ENCODE data around the gene CCR5.

The CCR5 gene

GRCh38 chr3:46409739-46410489 is 39.2 kb downstream of the CCR5 start:
- DNase-seq = no peak

GRCh38 chr3:46410669-46411068 is 39.9 kb downstream of the CCR5 start:
- no peak for DNase-seq

GRCh38 chr3:46411271-46411670 is 40.5 kb downstream of the CCR5 start:
- DNase-seq = no peak

GRCh38 chr3:46412786-46413298 is 42.1 kb downstream of the CCR5 start:
- no peak for DNase-seq

- DNase-seq = no peak
These were observed 43.2 kb downstream of the CCR5 start for GRCh38 chr3:46413951-46414350.

GRCh38 chr3:46414739-46415138 is 44.0 kb downstream of the CCR5 start:
- DNase-seq = no peak

- no peak for DNase-seq
These were observed 45.5 kb downstream of the CCR5 start for GRCh38 chr3:46416125-46416810.

- no peak for DNase-seq
These were observed 46.2 kb downstream of the CCR5 start for GRCh38 chr3:46416811-46417510.

GRCh38 chr3:46417841-46418611 is 47.3 kb downstream of the CCR5 start:
- DNase-seq = no peak

GRCh38 chr3:46419816-46420215 is 49.1 kb downstream of the CCR5 start:
- DNase-seq = no peak

- DNase-seq = no peak
These were observed 50.2 kb downstream of the CCR5 start for GRCh38 chr3:46420931-46421330.

GRCh38 chr3:46422617-46423016 is 51.9 kb downstream of the CCR5 start:
- no peak for DNase-seq

- no peak for DNase-seq
These were observed 52.8 kb downstream of the CCR5 start for GRCh38 chr3:46423588-46423987.

All from CD4-positive, alpha-beta T cell treated with Interleukin-6 for 4 hours (primary cell).